Common myeloid progenitor, CD34-positive (primary cell): ENCODE results near the gene PRICKLE4.

Experiments
- CTCF ChIA-PET: fragments of 350-600 bp; sonication (Branson Sonifier 250); formaldehyde crosslinking; loops from one replicate; lab custom pipeline; 2021; ENCODE audit warnings: antibody characterized with exemption; lab: Charles Lee
- POLR2A ChIA-PET: fragments of 350-600 bp; sonication (Branson Sonifier 250); formaldehyde crosslinking; loops from one replicate; lab custom pipeline; 2021; ENCODE audit warnings: antibody characterized with exemption; lab: Charles Lee
- DNase-seq, 3 donors: peaks; one replicate each; pipeline versions ENCODE4 v3.0.0 to v3.0.0-alpha.2; 2013
- H3K27ac ChIP-seq, 2 experiments: 1 replicate in 1 of 2; 2 replicates in 1 of 2; pipeline ENCODE4 v1.7.0; 2013; ENCODE audit warnings: inconsistent platforms in 2 of 2, low read length in 2 of 2, mild to moderate bottlenecking in 2 of 2, low read depth in 1 of 2, moderate library complexity in 1 of 2; ENCODE audit not compliant: severe bottlenecking in 2 of 2, insufficient read depth in 1 of 2, poor library complexity in 1 of 2
- H3K27me3 ChIP-seq, 5 experiments: replicated peaks in 2 of 5; 1 replicate in 3 of 5; 2 replicates in 2 of 5; pipeline versions ENCODE4 v1.6.1 to v1.7.0; 2013; ENCODE audit warnings: low read length in 4 of 5, mild to moderate bottlenecking in 2 of 5, moderate library complexity in 2 of 5, inconsistent platforms in 1 of 5; ENCODE audit not compliant: insufficient read depth in 5 of 5, control insufficient read depth in 4 of 5
- H3K36me3 ChIP-seq, 4 experiments: 1 replicate in 2 of 4; 2 replicates in 2 of 4; pipeline versions ENCODE4 v1.6.1 to v1.7.0; 2013; ENCODE audit warnings: low read length in 3 of 4, control low read depth in 1 of 4, mild to moderate bottlenecking in 1 of 4; ENCODE audit not compliant: control insufficient read depth in 4 of 4, insufficient read depth in 4 of 4
- H3K4me1 ChIP-seq, 4 experiments: 1 replicate in 3 of 4; 2 replicates in 1 of 4; pipeline versions ENCODE4 v1.6.1 to v1.7.1; 2013; ENCODE audit warnings: low read length in 3 of 4, mild to moderate bottlenecking in 3 of 4, control low read depth in 1 of 4, inconsistent platforms in 1 of 4, moderate library complexity in 1 of 4; ENCODE audit not compliant: control insufficient read depth in 4 of 4, insufficient read depth in 4 of 4; ENCODE audit errors: control extremely low read depth in 1 of 4
- H3K4me3 ChIP-seq, 7 experiments: 1 replicate in 4 of 7; 2 replicates in 3 of 7; pipeline versions ENCODE4 v1.5.1 to v1.7.0; 2013; ENCODE audit warnings: mild to moderate bottlenecking in 7 of 7, low read length in 6 of 7, moderate library complexity in 6 of 7, inconsistent platforms in 2 of 7, low read depth in 2 of 7, control low read depth in 1 of 7; ENCODE audit not compliant: insufficient read depth in 4 of 7, control insufficient read depth in 1 of 7; ENCODE audit errors: extremely low read depth in 1 of 7
- H3K9me3 ChIP-seq, 5 experiments: 1 replicate in 4 of 5; 2 replicates in 1 of 5; pipeline versions ENCODE4 v1.6.1 to v1.7.1; 2013; ENCODE audit warnings: low read length in 4 of 5, mild to moderate bottlenecking in 2 of 5, inconsistent platforms in 1 of 5, low read depth in 1 of 5, moderate library complexity in 1 of 5; ENCODE audit not compliant: control insufficient read depth in 4 of 5, insufficient read depth in 2 of 5; ENCODE audit errors: control extremely low read depth in 1 of 5
- WGBS: methylation state at CpG from one replicate; pipeline ENCODE4 v1.1.5; 2013; ENCODE audit not compliant: insufficient coverage; 5-methylcytosine and 5-hydroxymethylcytosine counted together

The PRICKLE4 gene

DNA sequence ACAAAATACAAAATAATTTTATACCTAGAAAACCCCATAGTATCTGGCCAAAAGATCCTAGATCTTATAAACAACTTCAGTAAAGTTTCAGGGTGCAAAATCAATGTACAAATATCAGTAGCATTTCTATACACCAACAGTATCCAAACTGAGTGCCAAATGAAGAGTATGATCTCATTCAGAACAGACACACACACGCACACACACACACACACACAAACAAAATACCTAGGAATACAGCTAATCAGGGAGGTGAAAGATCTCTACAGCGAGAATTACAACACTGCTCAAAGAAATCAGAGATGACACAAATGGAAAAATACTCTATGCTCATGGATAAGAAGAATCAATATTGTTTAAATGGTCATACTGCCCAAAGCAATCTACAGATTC, 56.1 kb downstream of the PRICKLE4 start:
- Histone ChIP-seq H3K27me3 (no peaks in the 10 kb centered on the region), H3K9me3 (peaks cover 0 to 1% (median 0%) of the 10 kb centered on the region in 5 experiments), H3K36me3 (no peaks in the 10 kb centered on the region), H3K4me1 (no peaks in the 10 kb centered on the region), H3K27ac (no peak overlapping the region), H3K4me3 (no peak overlapping the region)
- WGBS, result no CpG with 5 or more reads among the region's 2 CpGs
- CTCF ChIA-PET, result interaction anchor here (0.8 to 1.1 kb wide), 2 partner anchors 10 to 69 kb away, joined by 3 read pairs; no protein-coding TSS in a partner anchor
- no peak for DNase-seq
- POLR2A ChIA-PET, result no interaction called here
